Measurements from ENCODE around the gene ZFYVE28. TPM values are rescaled to one million over a fixed set of nuclear protein-coding genes. Genes with fewer than 3 reads are reported as not detected.

ZFYVE28 gene
- total RNA-seq, 1 donor, result 10.5 TPM

GRCh38 chr4:2271279-2272025, 147.0 kb downstream of the ZFYVE28 start:
- Histone ChIP-seq H3K27ac (ENCODE audit: low read depth, low read length) (no peak overlapping the region), H3K9me3 (ENCODE audit: low read depth, low read length) (no peaks in the 10 kb centered on the region), H3K36me3 (ENCODE audit: insufficient read depth, low read length) (no peaks in the 10 kb centered on the region), H3K4me1 (ENCODE audit: insufficient read depth, low read length) (peaks cover 2% of the 10 kb centered on the region), H2AFZ (ENCODE audit: low read length) (no peak overlapping the region), H4K20me1 (ENCODE audit: insufficient read depth, low read length) (no peaks in the 10 kb centered on the region), H3K4me2 (ENCODE audit: insufficient read depth, low read length) (no peak overlapping the region), H3K79me2 (ENCODE audit: insufficient read depth, low read length) (no peaks in the 10 kb centered on the region), H3K4me3 (ENCODE audit: insufficient read depth, low read length) (no peak overlapping the region), H3K27me3 (ENCODE audit: insufficient read depth, low read length) (no peaks in the 10 kb centered on the region)
- no peak for TF ChIP-seq CTCF (IDR thresholded peaks at IDR 0.05; ENCODE audit: extremely low read depth, low read depth, low read length)
- no peak for DNase-seq (ENCODE audit: insufficient read length, low spot score, missing footprints)

GRCh38 chr4:2270341-2271165, 147.9 kb downstream of the ZFYVE28 start:
- Histone ChIP-seq H3K4me2 (ENCODE audit: insufficient read depth, low read length) (no peak overlapping the region), H4K20me1 (ENCODE audit: insufficient read depth, low read length) (no peaks in the 10 kb centered on the region), H3K27ac (ENCODE audit: low read depth, low read length) (no peak overlapping the region), H3K27me3 (ENCODE audit: insufficient read depth, low read length) (no peaks in the 10 kb centered on the region), H3K4me3 (ENCODE audit: insufficient read depth, low read length) (no peak overlapping the region), H2AFZ (ENCODE audit: low read length) (no peak overlapping the region), H3K36me3 (ENCODE audit: insufficient read depth, low read length) (no peaks in the 10 kb centered on the region), H3K4me1 (ENCODE audit: insufficient read depth, low read length) (peaks cover 7% of the 10 kb centered on the region), H3K79me2 (ENCODE audit: insufficient read depth, low read length) (no peaks in the 10 kb centered on the region), H3K9me3 (ENCODE audit: low read depth, low read length) (no peaks in the 10 kb centered on the region)
- TF ChIP-seq CTCF (IDR thresholded peaks at IDR 0.05; ENCODE audit: extremely low read depth, low read depth, low read length), result no peak
- DNase-seq (ENCODE audit: insufficient read length, low spot score, missing footprints), result no peak

- Histone ChIP-seq H2AFZ (ENCODE audit: low read length) (no peak overlapping the region), H3K79me2 (ENCODE audit: insufficient read depth, low read length) (no peaks in the 10 kb centered on the region), H3K4me3 (ENCODE audit: insufficient read depth, low read length) (no peak overlapping the region), H3K27ac (ENCODE audit: low read depth, low read length) (no peak overlapping the region), H3K36me3 (ENCODE audit: insufficient read depth, low read length) (no peaks in the 10 kb centered on the region), H3K27me3 (ENCODE audit: insufficient read depth, low read length) (no peaks in the 10 kb centered on the region), H3K4me2 (ENCODE audit: insufficient read depth, low read length) (no peak overlapping the region), H4K20me1 (ENCODE audit: insufficient read depth, low read length) (no peaks in the 10 kb centered on the region), H3K9me3 (ENCODE audit: low read depth, low read length) (no peaks in the 10 kb centered on the region), H3K4me1 (ENCODE audit: insufficient read depth, low read length) (peaks cover 7% of the 10 kb centered on the region)
- no peak for DNase-seq (ENCODE audit: insufficient read length, low spot score, missing footprints)
- no peak for TF ChIP-seq CTCF (IDR thresholded peaks at IDR 0.05; ENCODE audit: extremely low read depth, low read depth, low read length)
These were observed 148.8 kb downstream of the ZFYVE28 start for GRCh38 chr4:2269618-2270163.

GRCh38 chr4:2269206-2269531, 149.3 kb downstream of the ZFYVE28 start:
- DNase-seq (ENCODE audit: insufficient read length, low spot score, missing footprints), result no peak
- no peak for TF ChIP-seq CTCF (IDR thresholded peaks at IDR 0.05; ENCODE audit: extremely low read depth, low read depth, low read length)
- H3K36me3 ChIP-seq (ENCODE audit: insufficient read depth, low read length), result no peaks in the 10 kb centered on the region
- no peak overlapping the region for H3K27ac ChIP-seq (ENCODE audit: low read depth, low read length)
- no peak overlapping the region for H2AFZ ChIP-seq (ENCODE audit: low read length)
- no peak overlapping the region for H3K4me3 ChIP-seq (ENCODE audit: insufficient read depth, low read length)
- peaks cover 7% of the 10 kb centered on the region for H3K4me1 ChIP-seq (ENCODE audit: insufficient read depth, low read length)
- no peaks in the 10 kb centered on the region for H3K9me3 ChIP-seq (ENCODE audit: low read depth, low read length)
- H4K20me1 ChIP-seq (ENCODE audit: insufficient read depth, low read length), result no peaks in the 10 kb centered on the region
- no peak overlapping the region for H3K4me2 ChIP-seq (ENCODE audit: insufficient read depth, low read length)
- H3K79me2 ChIP-seq (ENCODE audit: insufficient read depth, low read length), result no peaks in the 10 kb centered on the region
- no peaks in the 10 kb centered on the region for H3K27me3 ChIP-seq (ENCODE audit: insufficient read depth, low read length)

All from osteoblast (primary cell).